GM19372 (cell line): ENCODE data around the gene R3HDM2.
A peak's percentile ranks its signal among the peaks of the same experiment; 100 is the strongest.

ENCODE experiments used
- ATAC-seq: cut with Tn5 transposase; IDR thresholded peaks from one replicate; pipeline ENCODE4 v1.9.1; 2021; ENCODE audit warnings: mild to moderate bottlenecking, low read depth, moderate library complexity; ENCODE audit not compliant: unreplicated experiment

The R3HDM2 gene

DNA sequence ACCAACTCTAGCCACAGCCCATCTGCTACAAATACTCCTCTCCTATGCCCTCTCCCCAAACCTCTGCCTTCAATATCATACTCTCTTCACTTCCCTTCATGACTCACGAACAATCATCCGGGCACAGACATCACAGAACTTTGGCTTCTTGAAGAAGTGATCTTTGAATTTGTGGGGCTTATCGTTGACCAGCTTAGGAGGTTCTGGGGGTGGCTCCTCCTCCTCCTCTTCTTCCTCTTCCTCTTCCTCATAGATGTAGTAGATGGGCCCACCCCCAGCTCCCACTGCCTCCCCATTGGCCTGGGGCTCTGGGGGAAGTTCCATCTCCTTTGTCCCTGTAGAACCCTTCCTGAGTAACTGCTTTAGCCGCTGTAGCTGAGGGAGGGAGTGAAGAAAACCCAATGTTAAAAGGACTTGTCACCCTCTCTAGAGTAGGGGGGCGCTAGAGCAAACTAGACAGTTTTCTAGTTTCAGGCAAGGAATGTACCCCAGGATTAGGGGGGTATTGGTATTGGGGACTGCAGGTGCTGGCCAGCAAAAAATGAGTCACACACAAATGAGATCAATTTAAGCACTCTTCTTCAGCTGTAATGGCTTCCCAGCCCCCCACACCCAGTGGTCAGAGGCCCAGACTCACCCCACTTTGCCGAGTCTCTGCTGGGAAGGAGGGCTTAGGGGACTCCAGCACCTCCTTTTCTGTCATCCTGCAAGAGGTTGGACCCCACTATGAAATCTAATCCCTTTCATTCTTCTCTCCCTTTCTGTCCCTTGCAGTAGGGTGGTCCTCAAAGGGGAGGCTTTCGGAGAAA is 181.7 kb downstream of the R3HDM2 start:
- ATAC-seq, result no peak

DNA sequence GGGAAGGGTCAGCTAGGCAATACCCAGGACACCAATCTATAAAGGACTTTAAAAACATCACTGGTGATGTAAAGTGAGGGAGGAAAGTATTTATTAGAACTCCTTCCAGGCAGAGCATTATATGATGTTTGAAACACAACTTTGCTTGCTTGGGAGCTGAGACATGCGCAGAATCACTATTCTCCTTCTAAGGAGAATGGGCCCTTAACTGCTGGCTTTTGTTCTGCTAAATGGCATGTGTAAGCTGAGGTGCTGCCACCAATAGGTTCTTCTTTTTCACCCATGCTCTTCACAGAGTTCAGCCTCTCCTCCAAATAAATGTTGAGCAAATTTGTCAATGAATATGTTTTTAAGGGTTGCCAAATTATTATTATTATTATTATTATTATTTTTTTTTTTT is 183.8 kb downstream of the R3HDM2 start:
- ATAC-seq, result no peak

DNA sequence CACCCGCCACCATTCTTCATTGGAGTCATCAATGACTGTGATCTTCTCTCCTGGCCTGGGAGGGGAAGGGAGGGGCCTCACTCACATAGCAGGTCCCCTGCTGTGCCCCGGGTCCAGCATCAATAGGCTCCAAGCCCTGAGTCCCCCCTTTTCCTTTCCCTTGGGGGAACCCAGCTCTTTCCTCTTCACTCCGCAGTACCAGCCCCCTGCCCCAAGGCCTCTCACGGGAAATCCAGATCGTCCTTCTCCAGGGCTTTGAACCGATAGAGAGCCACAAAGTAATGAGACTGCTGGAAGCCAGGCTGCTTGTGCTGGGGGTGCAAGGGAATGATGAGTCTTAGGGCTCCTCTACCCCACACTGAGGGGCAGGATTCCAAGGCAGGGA is 186.5 kb downstream of the R3HDM2 start:
- ATAC-seq, result no peak

DNA sequence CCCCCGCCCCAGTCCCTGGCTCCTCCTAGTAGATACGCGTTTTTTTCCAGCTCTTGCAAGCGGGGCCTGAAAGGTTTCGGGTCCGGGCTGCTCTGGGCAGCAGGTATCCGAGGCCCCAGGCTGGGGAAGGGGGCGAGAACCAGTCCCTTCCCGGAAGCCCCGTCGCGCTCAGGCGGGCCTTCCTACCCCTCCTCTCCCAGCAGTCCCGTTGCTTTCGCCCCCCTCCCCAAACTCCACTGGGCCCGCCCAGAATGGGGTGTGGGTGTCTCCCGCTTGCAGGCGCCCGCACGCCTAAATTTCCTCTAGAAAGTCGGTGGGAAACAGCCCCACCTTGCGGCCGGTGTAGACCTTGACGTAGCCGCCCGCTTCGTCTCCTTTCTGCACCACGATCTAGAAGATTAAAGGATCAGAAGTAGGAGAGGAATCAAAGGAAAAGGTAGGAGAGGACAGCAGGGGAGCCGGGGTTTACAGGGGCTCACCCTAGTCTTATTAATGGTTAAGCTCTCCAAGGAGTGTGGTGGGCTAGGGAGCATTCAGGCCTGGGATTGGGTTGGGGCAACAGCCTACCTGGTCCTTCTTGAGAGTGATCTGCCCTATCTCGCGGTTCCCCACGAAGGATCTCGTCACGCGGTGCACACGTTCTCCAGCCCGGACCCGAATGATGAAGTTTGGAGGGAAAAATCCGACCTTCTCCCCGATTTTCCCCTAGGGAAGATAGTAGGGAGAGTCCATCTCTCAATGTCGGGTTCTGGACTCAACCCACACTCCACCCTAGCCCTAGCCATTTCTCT is 187.1 kb downstream of the R3HDM2 start:
- ATAC-seq, result no peak

DNA sequence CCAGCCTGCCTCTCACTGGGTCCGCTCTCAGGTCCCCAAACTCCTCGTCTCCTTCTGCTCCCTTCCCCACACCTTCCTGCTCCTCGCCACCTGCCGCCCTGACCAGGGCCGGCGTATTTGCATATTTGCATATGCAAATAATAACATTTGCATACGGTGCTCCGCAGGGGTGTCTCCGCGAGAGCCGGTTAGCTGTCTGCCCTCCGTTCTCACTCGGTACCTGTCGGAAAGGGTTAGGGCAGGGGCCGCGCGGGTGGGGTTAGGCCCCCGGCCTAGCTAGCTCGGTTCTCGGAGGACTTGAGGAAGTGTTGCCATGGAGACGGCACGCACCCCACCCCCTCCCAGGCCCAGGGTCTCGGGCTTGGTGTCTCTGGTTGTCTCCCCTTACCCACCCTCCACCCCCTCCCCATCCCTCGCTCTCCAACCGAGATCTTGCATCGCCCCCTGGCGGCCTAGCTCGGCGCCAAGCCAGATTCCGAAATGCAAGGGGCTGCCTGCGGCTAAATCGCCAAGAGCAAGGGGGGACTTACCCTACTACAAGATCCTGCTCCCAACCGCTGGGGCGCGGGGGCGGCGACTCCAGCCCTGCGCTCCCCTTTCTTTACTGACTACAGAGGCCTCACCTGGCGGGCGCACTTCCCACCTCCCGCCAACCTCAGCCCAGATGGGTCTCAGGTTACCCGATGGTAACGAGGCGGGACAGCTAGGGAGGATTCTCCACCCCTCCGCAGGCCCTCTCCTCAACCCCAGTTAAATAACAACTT is 188.0 kb downstream of the R3HDM2 start:
- peak; percentile 33 for ATAC-seq

DNA sequence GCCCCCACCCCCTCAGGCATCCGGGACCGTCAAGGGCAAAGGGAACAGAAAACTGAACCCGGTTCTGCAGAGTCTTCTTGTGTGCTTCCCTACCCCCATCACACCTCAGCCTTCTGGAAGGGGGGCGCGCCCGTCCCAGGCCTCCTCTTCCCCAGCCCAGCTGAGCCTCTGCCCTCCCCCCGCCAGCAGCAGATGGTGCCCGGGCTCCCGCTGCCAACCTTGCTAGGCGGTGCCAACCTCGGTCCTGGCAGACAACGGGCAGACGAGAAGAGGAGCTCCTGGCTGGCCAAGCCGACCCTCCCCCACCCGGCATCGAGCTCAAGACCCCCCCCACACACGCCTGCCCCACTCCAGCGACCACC is 188.5 kb downstream of the R3HDM2 start:
- no peak for ATAC-seq

DNA sequence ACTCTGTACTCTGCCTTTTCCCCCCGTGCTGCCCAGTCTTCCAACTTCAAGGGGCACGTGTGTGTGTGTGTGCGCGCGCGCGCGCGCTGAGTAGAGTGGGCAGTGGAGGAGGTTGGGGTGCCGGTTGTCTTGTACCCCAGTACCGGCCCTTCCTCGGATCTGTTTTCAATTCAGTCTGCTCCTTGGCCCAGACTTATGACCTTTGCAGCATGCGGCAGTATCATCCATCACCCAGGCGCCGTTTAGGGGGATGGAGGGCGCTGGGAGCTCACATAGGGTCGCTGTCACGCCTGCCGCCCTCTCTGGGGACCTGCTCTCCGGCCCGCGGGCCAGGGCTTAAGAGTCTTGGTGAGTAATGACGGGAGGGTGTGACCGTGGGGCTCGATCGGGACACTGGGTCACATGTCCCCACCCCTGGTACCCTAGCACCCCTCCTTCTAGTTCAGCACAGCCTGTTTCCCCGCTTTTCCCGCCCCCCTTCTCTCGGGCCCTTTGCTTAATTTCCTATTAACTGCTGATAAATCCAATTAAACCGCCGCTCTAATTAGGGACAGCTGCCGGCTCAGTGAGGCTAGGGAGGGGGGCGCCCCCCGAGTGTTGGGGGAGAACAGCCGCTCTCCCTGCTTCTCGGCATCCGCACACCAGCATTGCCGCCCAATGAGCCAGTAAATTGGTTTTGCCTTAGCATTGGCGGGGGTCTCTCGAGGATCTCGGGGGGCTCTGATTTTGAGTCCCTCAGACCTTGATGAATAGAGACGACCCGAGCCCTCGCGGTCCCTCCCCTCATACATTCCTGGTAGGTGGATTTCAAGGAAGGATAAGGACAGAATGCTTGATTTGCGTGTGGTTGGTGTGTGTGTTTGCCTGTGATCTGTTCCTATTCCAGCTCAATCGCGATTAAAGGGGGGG is 189.2 kb downstream of the R3HDM2 start:
- no peak for ATAC-seq

DNA sequence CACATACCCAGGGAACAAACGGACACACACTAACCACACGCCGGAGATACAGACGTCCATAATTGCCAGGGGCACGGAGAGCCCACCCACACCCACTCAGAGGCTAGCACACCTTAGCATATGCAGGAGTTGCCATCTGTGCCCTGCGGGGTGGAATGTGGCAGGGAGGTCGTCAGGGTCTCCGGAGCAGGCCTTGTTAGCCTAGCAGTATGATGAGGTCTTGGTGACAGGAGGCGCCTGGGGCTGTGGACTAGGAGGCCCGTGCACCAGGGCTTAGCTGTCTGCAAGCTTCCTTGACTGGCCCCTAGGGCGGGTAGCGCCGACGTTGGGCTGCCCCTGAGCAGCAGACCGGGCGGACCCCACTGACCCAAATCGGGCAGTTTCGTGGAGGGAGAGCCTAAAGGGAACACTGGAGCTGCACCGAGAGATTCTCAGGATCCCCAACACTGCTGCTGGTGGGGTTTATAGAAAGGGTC is 189.9 kb downstream of the R3HDM2 start:
- ATAC-seq, result no peak

DNA sequence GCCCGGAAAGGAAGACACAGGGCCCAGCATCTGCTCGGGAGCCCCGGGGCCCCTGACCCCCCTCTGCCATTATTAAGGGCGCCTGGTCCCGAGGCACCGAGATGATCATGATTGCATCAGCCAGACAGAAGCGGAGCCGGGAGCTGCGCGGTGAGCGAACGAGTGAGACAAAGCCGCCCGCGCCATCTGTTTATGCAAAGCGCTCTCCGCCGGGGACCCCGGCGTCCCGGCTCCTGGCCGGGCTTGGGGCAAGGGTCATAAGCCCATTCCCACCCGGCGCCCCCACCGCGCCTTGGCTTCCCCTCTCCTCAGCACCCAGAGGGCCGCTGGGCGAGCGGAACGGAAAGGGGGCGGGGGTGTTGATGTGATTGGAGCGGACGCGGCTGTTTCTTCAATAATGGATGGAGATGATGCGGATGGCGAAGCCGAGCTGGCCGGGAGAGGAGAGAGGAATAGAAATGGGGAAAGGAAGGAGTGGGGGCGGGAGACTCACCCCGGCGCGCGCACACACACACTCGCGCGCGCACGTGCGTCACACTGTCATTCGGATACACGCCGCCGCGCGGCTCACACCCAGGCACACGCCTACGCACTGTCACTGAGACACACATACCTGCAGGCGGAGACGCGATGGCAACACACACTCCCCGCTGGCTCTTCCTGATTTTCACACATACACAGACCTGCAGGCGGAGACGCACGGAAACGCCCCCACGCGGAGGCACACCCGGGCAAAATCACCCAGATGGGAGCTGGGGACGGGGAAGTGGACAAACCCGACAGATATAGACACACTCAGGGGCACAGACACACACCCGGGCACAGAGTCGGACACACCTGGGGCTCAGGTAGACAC is 190.5 kb downstream of the R3HDM2 start:
- no peak for ATAC-seq

DNA sequence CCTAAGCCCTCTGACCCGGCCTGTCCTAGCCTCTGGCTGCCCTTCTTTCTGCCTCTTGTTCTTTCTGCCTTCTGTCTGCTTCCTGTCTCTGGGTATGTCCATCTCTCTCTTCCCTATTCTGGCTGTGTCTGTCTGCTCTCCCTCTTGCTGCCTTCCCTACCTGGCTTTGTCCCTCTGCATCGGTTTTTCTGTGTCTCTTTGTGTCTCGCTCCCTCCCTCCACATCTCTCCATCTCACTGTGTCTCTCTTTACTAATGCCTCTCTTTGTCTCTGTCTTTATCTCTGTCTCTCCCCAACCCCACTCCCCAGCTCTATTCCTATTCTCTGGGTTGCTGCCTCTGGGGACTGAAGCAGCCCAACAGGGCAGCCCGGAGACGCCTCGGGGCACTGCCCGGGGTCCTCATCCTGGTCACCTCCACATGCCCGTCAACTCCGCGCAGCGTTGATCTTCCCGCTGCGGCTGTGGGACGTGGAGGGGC is 191.2 kb downstream of the R3HDM2 start:
- no peak for ATAC-seq

DNA sequence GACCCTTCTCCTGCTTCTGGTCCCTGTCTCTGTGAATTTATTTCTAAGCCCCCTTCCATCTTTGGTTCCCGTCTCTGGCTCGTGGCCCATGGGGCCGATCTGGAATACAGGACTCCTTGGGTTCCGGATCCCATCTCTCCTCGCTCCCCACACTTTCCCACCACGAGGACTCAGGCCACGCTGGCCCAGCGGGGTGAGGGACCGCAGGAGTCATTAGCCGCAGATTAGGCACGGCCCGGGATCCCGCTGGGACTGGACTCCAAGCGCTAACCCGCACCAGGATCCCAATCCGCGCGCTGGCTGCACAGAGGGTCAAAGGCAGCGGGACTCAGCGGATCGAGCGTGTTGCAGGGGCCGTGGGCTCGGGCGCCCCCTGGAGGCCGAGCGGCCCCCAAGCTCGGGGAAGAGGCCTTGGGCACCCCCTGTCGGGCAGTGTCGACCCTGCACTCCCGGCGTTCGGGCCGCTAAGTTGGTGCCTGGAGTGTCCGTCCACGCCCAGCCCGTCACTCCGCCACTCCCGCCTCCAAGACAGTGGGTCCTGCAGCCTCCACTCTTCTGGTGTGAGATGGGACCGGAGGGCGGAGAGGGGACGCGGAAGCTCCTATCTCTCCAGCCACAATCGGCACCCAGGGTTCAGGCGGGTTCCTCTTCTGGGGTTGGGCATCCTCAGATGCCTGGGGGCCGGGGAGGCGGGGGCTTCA is 191.8 kb downstream of the R3HDM2 start:
- peak; percentile 53 for ATAC-seq

DNA sequence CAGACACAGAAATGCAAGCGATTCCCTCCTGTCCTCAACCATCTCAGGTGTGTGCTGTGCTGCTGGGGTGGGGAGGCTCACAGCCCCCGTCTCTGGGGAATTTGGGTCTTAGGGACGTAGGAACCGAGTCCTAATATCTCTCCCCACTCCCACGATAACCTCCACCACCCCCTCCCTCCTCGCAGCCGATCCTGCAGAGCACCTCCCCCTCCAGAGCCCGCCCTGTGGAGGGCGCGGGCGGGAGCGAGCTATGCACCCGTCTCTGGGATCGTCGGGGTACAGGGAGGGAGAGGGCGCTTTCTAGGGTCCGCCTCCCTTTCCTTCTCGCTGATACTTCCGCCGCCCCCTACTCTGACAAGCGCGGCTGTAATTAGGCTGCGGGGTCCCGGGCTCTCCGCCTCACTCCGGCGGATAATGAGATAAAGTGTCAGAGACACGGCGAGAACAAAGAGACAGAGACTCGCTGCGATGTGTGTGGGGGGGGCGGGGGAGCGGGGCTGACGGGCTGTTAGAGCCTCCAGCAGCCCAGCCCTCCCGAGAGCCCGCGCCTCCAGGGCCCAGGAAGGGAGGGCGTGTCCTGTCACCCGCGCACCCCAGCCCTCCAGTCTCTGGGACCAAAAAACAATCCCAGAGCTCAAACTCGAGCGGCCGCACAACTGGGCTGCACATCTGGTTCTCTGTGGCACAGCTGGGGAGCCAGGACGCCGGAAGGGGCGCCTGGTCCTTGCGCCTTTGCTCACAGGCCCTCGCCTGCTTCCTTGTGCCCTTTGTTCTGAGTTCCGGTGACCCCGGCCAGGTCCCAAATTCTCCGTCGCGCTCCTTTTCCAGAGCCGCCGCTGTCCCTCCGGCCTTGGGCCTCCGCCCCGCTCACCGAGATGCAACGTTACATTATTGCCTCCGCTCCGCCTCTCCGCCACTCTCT is 192.7 kb downstream of the R3HDM2 start:
- no peak for ATAC-seq

DNA sequence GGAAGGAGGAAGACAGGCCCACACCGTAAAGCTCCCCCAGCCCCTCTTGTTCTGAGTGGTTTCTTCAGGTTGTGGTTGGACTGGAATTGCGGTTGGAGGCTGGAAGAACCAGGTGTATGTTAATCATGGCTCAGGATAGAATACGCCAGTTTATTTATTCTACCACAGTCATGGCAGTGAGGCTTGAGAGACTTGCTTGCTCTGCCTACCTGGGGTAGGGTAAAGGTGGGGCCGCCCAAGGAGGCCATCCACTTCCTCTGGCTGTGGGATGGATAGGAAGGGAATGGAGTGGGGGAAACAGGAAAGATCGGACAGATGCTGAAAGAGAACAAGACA is 193.3 kb downstream of the R3HDM2 start:
- no peak for ATAC-seq

DNA sequence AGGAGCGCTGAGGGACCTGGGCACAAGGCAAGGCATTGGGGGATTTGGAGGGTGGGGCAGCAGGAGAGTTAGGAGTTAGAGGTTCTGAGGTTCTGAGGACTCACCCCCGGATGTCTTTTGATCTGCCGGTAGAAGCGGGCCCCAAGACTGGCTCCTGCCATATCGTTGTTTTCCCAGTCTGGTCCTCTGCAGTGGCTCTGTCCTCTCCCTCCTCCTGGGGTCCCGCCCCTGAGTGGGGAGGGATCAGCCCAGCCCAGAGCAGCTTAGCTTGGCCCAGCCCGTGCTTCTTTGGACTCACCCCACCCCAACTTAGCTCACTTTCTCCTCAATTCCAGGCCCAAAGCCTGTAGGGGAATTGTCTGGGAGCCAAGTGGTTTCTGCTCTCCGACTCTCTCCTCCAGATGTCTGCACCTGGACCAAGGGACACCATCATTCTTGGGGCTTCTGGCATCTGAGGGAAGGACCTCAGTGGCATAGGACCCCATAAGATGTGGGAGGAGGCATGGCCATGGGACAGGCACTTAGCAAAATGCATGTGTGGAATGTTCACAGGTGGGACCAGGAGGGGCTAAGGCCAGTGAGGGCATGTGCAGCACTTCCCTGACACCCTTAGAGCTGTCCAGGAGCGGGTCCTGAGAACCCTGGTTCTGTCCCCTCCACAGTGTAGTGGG is 193.8 kb downstream of the R3HDM2 start:
- ATAC-seq, result no peak

DNA sequence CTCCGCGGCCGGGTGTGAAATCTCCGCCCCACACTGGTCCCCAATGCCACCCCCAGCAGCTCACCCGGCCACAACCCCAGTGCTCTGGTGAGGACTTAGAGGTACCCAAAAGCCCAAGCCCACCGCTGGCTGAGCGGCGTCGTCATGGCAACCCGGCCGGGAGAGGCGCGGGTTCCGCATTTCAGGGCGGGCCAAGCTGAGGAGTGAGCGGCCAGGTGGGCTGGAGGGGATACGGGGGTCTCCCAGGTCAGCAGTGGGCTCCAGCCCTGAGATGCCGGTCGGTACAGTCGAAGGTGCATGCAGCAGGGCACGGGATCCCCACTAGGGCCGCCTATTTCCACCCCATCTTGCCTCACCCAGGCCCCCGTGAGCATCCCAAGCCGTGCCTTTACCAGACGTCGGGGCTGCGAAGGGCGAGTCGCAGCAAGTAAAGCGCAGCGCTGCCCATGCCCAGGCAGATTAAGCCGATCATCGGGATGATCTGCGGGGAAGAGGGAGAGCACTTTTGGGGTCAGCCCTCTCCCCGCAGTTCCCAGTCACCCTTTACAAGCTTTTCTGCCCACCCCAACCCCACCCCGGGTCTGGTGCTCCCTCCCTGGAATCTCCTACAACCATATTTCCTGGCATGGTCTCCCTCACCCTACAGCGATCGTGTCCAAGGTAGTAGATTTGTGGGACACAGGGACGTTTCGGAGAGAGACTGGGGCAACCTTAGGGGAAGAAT is 194.5 kb downstream of the R3HDM2 start:
- ATAC-seq, result no peak

DNA sequence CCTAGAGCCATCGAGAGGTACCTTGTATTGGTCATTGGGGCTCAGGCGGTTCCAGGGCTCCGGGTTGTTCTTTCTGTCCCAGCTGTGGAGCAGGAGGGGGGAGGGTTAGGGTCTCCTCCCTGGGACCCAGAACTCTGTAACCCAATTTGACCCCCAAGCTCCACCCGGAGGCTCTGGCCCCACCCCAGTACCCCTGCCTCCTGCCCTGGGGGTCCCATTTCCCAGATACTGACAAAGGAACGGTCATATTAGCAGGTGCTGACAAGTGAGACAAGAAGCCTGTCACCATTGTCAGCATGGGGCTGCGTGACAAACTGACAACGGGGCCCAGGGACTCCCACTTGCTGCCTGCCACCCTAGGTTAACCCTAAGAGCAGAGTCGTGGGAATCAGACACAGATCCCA is 195.1 kb downstream of the R3HDM2 start:
- ATAC-seq, result no peak
